Upper lobe of right lung (tissue), 1 donor: ENCODE measurements around the gene DUOX2. TPM values are rescaled to one million over a fixed set of nuclear protein-coding genes. Genes with fewer than 3 reads are reported as not detected.
A peak's percentile ranks its signal among the peaks of the same experiment; 100 is the strongest.
"Not testable (repeated sequence)": the region's sequence is repeated elsewhere in the genome, so short reads cannot be mapped to it uniquely, and the experiment has no call there.

Experiments
- ATAC-seq: fragments of 200-7000 bp; cut with Tn5 transposase; one replicate; pipeline ENCODE4 v1.9.1; 2020; ENCODE audit warnings: mild to moderate bottlenecking, moderate library complexity
- DNase-seq: peaks from one replicate; pipeline ENCODE4 v3.0.0-alpha.2; 2020
- H3K27ac ChIP-seq: fragments of 200-600 bp; one replicate; pipeline ENCODE4 v1.8.0; 2022
- H3K27me3 ChIP-seq: fragments of 200-600 bp; one replicate; pipeline ENCODE4 v1.8.0; 2022; ENCODE audit warnings: mild to moderate bottlenecking
- H3K36me3 ChIP-seq: fragments of 200-600 bp; one replicate; pipeline ENCODE4 v1.8.0; 2022
- H3K4me1 ChIP-seq: fragments of 200-600 bp; one replicate; pipeline ENCODE4 v1.8.0; 2022
- H3K4me3 ChIP-seq: fragments of 200-600 bp; one replicate; pipeline ENCODE4 v1.8.0; 2022; ENCODE audit warnings: mild to moderate bottlenecking
- H3K9me3 ChIP-seq: fragments of 200-600 bp; one replicate; pipeline ENCODE4 v1.8.0; 2022
- CTCF ChIP-seq: fragments of 200-600 bp; IDR thresholded peaks from one replicate; pipeline ENCODE4 v1.8.0; 2022; ENCODE audit warnings: antibody characterized with exemption
- intact Hi-C: fragments of 100-400 bp; cut with DNase I; formaldehyde crosslinking; loops from one replicate; pipeline ENCODE4 v1.11.0; 2022
- total RNA-seq: library from RNA; stranded (reverse); fragmentation: NEBNext Ultra II Directional; extraction: Animal tissue kit (Norgen Biotek cat#: 25700); gene quantifications from one replicate; pipeline ENCODE4 v1.2.1, GENCODE V29; 2021
- donor health status: DM: no; HTN: yes; CAD: no; lungs with severe emphysema.

DUOX2 gene
- total RNA-seq, 1 donor from 2014 or later = 3.8 TPM

GRCh38 chr15:45075440-45076320 is 38.3 kb downstream of the DUOX2 start:
- intact Hi-C loops, DNase-seq, H3K27me3 ChIP-seq, H3K4me3 ChIP-seq, H3K36me3 ChIP-seq, H3K9me3 ChIP-seq, H3K27ac ChIP-seq, ATAC-seq, H3K4me1 ChIP-seq: not testable (repeated sequence)

- H3K4me1 ChIP-seq, DNase-seq, H3K36me3 ChIP-seq, ATAC-seq, H3K9me3 ChIP-seq, H3K4me3 ChIP-seq, intact Hi-C loops, H3K27ac ChIP-seq, H3K27me3 ChIP-seq: not testable (repeated sequence)
Measured at GRCh38 chr15:45073602-45074001, 40.4 kb downstream of the DUOX2 start.

DNA sequence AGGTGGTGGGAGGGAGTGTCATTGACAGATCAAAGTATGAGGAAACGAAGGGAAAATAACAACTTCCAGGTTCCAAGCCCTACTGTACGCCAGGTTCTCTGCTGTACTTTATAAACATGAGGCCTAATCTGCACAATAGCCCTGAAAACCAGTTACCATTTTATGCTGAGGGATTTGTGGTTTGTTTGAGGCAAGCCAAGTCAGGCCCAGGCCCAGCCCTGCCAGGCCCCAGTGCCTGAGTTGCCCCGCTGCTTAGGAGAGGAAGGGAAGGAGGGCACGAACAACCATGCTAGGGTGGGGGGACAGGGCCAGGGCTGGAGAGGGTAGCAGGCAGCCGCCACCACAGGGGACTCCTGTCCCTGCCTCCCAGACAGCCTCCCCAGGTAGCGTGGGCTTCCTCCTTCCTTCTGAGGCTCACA is 44.0 kb downstream of the DUOX2 start:
- ATAC-seq = peak; percentile 36
- H3K27me3 ChIP-seq, DNase-seq, H3K36me3 ChIP-seq, H3K9me3 ChIP-seq, H3K4me3 ChIP-seq, intact Hi-C loops, H3K4me1 ChIP-seq, H3K27ac ChIP-seq: not testable (repeated sequence)

DNA sequence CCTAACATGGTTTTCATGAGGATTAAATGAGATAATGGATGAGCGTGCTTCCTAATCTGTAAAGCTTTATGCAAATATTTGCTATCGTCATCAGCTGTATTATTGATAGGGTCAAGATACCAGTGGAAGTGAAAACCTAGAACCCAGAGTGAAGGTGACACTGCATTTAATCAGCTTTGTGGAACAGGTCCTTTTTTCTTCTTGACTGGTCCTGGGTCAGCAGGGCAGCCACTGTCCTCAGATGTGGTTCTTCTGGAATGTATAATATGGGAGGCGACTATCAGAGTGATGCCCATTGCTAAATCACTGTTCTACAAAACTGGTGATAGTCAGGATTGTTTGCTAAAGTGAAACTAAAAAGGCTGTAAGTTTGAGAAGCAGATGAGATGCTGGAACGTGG is 49.6 kb downstream of the DUOX2 start:
- Histone ChIP-seq H3K9me3 (no peaks in the 10 kb centered on the region), H3K36me3 (no peaks in the 10 kb centered on the region), H3K27ac (no peak overlapping the region), H3K4me3 (no peak overlapping the region), H3K4me1 (no peaks in the 10 kb centered on the region), H3K27me3 (no peaks in the 10 kb centered on the region)
- ATAC-seq (no peak), DNase-seq (no peak)
- intact Hi-C loops = no loop called here
- TF ChIP-seq CTCF = no peak

DNA sequence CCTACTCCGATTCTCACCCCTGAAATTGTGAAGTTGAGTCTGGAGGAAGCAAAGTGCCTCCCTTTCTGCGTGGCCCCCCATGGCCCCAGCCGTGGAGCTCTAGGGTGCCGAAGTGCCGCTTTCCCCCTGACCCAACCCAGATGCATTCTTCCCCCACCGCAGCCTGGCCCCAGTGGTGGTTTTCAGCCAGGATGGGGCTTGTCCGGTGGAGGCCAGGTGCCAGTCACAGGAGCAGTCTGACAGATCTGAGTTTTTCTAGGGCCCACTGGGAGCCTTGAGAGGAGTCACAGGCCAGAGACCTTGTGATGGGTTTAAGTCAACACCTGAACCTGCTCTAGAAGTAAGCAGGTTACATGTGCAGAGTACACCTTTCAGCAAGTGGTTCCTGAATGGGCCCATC is 51.7 kb downstream of the DUOX2 start:
- H3K27ac ChIP-seq, H3K27me3 ChIP-seq, H3K4me1 ChIP-seq, H3K36me3 ChIP-seq, intact Hi-C loops, DNase-seq, H3K4me3 ChIP-seq, H3K9me3 ChIP-seq: not testable (repeated sequence)
- peak; percentile 27 for ATAC-seq

GRCh38 chr15:45058690-45059675 is 55.0 kb downstream of the DUOX2 start:
- H3K4me3 ChIP-seq, intact Hi-C loops, H3K9me3 ChIP-seq, H3K27me3 ChIP-seq, H3K27ac ChIP-seq, H3K36me3 ChIP-seq, H3K4me1 ChIP-seq, DNase-seq: not testable (repeated sequence)
- peak; percentile 39 for ATAC-seq

- H3K27ac ChIP-seq, DNase-seq, H3K27me3 ChIP-seq, intact Hi-C loops, H3K9me3 ChIP-seq, ATAC-seq, H3K36me3 ChIP-seq, H3K4me3 ChIP-seq, H3K4me1 ChIP-seq: not testable (repeated sequence)
Measured at GRCh38 chr15:45052676-45053075, 61.3 kb downstream of the DUOX2 start.

- no peaks in the 10 kb centered on the region for H3K36me3 ChIP-seq
- no peaks in the 10 kb centered on the region for H3K9me3 ChIP-seq
- H3K4me1 ChIP-seq = no peaks in the 10 kb centered on the region
- no peak overlapping the region for H3K4me3 ChIP-seq
- DNase-seq (no peak), ATAC-seq (no peak)
- H3K27ac ChIP-seq = no peak overlapping the region
- TF ChIP-seq CTCF = no peak
- no peaks in the 10 kb centered on the region for H3K27me3 ChIP-seq
- intact Hi-C loops = no loop called here
Measured at GRCh38 chr15:45050587-45050986, 63.4 kb downstream of the DUOX2 start.
